ENCODE results near the gene GIT2.

Gene GIT2

GRCh38 chr12:109959411-109960093 lies 36.6 kb downstream of the GIT2 start:
- no peak overlapping the region for H3K27ac ChIP-seq (ENCODE audit: extremely low read depth, low read depth, low read length)
- no peak overlapping the region for H3K4me3 ChIP-seq (ENCODE audit: low read depth, low read length)
- TF ChIP-seq ZNF19 (tag by site-specific recombination; IDR thresholded peaks at IDR 0.05; ENCODE audit: low read depth) (no peak), ZNF777 (tag by site-specific recombination; IDR thresholded peaks at IDR 0.05; ENCODE audit: borderline replicate concordance) (no peak), KLF7 (tag by site-specific recombination; IDR thresholded peaks at IDR 0.05; ENCODE audit: borderline replicate concordance) (no peak), ZBTB20 (tag by site-specific recombination; IDR thresholded peaks at IDR 0.05) (no peak), ZNF23 (tag by site-specific recombination; IDR thresholded peaks at IDR 0.05; ENCODE audit: borderline replicate concordance) (no peak), EGR2 (tag by site-specific recombination; IDR thresholded peaks at IDR 0.05; ENCODE audit: low read depth) (no peak), SCRT2 (tag by site-specific recombination; IDR thresholded peaks at IDR 0.05) (no peak), BCL6B (tag by site-specific recombination; IDR thresholded peaks at IDR 0.05) (no peak), ZSCAN23 (tag by site-specific recombination; IDR thresholded peaks at IDR 0.05) (no peak)
- CTCF ChIA-PET: no interaction called here
- H3K4me1 ChIP-seq (ENCODE audit: control insufficient read depth, insufficient read depth, low read length): no peaks in the 10 kb centered on the region
- no peaks in the 10 kb centered on the region for H3K9me3 ChIP-seq (ENCODE audit: control insufficient read depth, insufficient read depth, low read depth, low read length)
- H3K36me3 ChIP-seq (ENCODE audit: control insufficient read depth in 2 of 2, insufficient read depth in 1 of 2, low read length in 2 of 2): peaks cover 16 to 64% of the 10 kb centered on the region in 2 experiments; a peak in 2 of 3 replicates
- POLR2A ChIA-PET: no interaction called here

GRCh38 chr12:109958374-109958773 lies 37.8 kb downstream of the GIT2 start:
- no peaks in the 10 kb centered on the region for H3K4me1 ChIP-seq (ENCODE audit: control insufficient read depth, insufficient read depth, low read length)
- H3K4me3 ChIP-seq (ENCODE audit: low read depth, low read length): no peak overlapping the region
- H3K27ac ChIP-seq (ENCODE audit: extremely low read depth, low read depth, low read length): no peak overlapping the region
- no peaks in the 10 kb centered on the region for H3K9me3 ChIP-seq (ENCODE audit: control insufficient read depth, insufficient read depth, low read depth, low read length)
- ChIA-PET CTCF (interaction anchor here (0.7 kb wide), 1 partner anchor 205 kb away, joined by 4 read pairs; no protein-coding TSS in a partner anchor), POLR2A (no interaction called here)
- no peak for TF ChIP-seq MYNN (tag by site-specific recombination; IDR thresholded peaks at IDR 0.05; ENCODE audit: borderline replicate concordance)
- no peak for TF ChIP-seq RBAK (tag by site-specific recombination; IDR thresholded peaks at IDR 0.05)
- no peak for TF ChIP-seq ZNF366 (tag by site-specific recombination; conservative IDR thresholded peaks at IDR 0.05)
- TF ChIP-seq KLF17 (tag by site-specific recombination; IDR thresholded peaks at IDR 0.05): no peak
- TF ChIP-seq ZNF501 (tag by site-specific recombination; IDR thresholded peaks at IDR 0.05): no peak
- H3K36me3 ChIP-seq (ENCODE audit: control insufficient read depth in 2 of 2, insufficient read depth in 1 of 2, low read length in 2 of 2): peaks cover 16 to 63% of the 10 kb centered on the region in 2 experiments; a peak in 2 of 3 replicates

GRCh38 chr12:109953656-109954055 lies 42.5 kb downstream of the GIT2 start:
- no peak overlapping the region for H3K4me3 ChIP-seq (ENCODE audit: low read depth, low read length)
- H3K36me3 ChIP-seq (ENCODE audit: control insufficient read depth in 2 of 2, insufficient read depth in 1 of 2, low read length in 2 of 2): peaks cover 11 to 66% of the 10 kb centered on the region in 2 experiments
- no peak overlapping the region for H3K27ac ChIP-seq (ENCODE audit: extremely low read depth, low read depth, low read length)
- no peaks in the 10 kb centered on the region for H3K4me1 ChIP-seq (ENCODE audit: control insufficient read depth, insufficient read depth, low read length)
- H3K9me3 ChIP-seq (ENCODE audit: control insufficient read depth, insufficient read depth, low read depth, low read length): no peaks in the 10 kb centered on the region
- ChIA-PET POLR2A (no interaction called here), CTCF (no interaction called here)
- no peak for TF ChIP-seq HOXC10 (CRISPR knock-in tag; IDR thresholded peaks at IDR 0.05)
- no peak for TF ChIP-seq PRDM10 (tag by site-specific recombination; IDR thresholded peaks at IDR 0.05)
- no peak for TF ChIP-seq ZBTB8A (tag by site-specific recombination; IDR thresholded peaks at IDR 0.05)
- TF ChIP-seq REST (tag by site-specific recombination; IDR thresholded peaks at IDR 0.05): no peak
- no peak for TF ChIP-seq ZNF513 (tag by site-specific recombination; IDR thresholded peaks at IDR 0.05)
- TF ChIP-seq ZNF138 (tag by site-specific recombination; IDR thresholded peaks at IDR 0.05; ENCODE audit: borderline replicate concordance): no peak
- TF ChIP-seq ZNF169 (tag by site-specific recombination; IDR thresholded peaks at IDR 0.05): no peak
